A549 (cell line): Measurements from ENCODE around the gene NOS1. TPM values are rescaled to one million over a fixed set of nuclear protein-coding genes. Genes with fewer than 3 reads are reported as not detected.

ENCODE experiments used
- ATAC-seq, 2 experiments: fragments of 200-7000 bp in 1 of 2; fragments of >200 bp in 1 of 2; cut with Nextera tagmentation in 1 of 2; cut with Tn5 transposase in 1 of 2; 3 replicates each; pipeline versions ENCODE4 v1.8.0 to v1.9.1; 2018 to 2020; ENCODE audit warnings: mild to moderate bottlenecking in 1 of 2, moderate library complexity in 1 of 2
- CTCF ChIA-PET: fragments of 300-600 bp; sonication (Branson Sonifier 250); formaldehyde crosslinking; extraction: SDS; loops from one replicate; lab custom pipeline; 2021; ENCODE audit warnings: antibody characterized with exemption, inconsistent platforms; lab: Yijun Ruan, JAX
- POLR2A ChIA-PET: fragments of 350-600 bp; formaldehyde crosslinking; extraction: SDS; loops from one replicate; lab custom pipeline; 2021; ENCODE audit warnings: antibody characterized with exemption, inconsistent platforms; lab: Yijun Ruan, JAX
- DNase-seq, 2 experiments: peaks; one replicate each; pipeline versions ENCODE4 v3.0.0 to v3.0.0-alpha.2; 2011 to 2016; ENCODE audit warnings: low read depth in 1 of 2, low spot score in 1 of 2
- FAIRE-seq: peaks from 2 replicates; lab custom pipeline; 2011; peaks lifted over from hg19 to GRCh38; lab: Jason Lieb, UNC
- H3K27ac ChIP-seq, 2 experiments: fragments of >200 bp; sonication (Bioruptor Twin); formaldehyde crosslinking; 3 replicates each; pipeline ENCODE4 v1.5.1; 2016 to 2017
- H3K4me1 ChIP-seq: fragments of >200 bp; sonication (Bioruptor Twin); formaldehyde crosslinking; 3 replicates; pipeline ENCODE4 v1.6.1; 2016
- H3K4me2 ChIP-seq: fragments of >200 bp; sonication (Bioruptor Twin); formaldehyde crosslinking; 3 replicates; pipeline ENCODE4 v1.6.1; 2016
- H3K4me3 ChIP-seq: fragments of >200 bp; sonication (Bioruptor Twin); formaldehyde crosslinking; 3 replicates; pipeline ENCODE4 v1.5.1; 2016
- H3K9me3 ChIP-seq: fragments of >200 bp; sonication (Bioruptor Twin); formaldehyde crosslinking; 3 replicates; pipeline ENCODE4 v1.6.1; 2016
- ATOH8 ChIP-seq: fragments of 250-450 bp; sonication (Bioruptor Pico); IDR thresholded peaks from 2 replicates; pipeline ENCODE4 v1.5.0; 2020; ENCODE audit warnings: low read depth, mild to moderate bottlenecking, moderate library complexity
- CBX8 ChIP-seq: fragments of 200-600 bp; sonication (generic); IDR thresholded peaks from 2 replicates; pipeline ENCODE4 v1.6.1; 2016
- CHD4 ChIP-seq: fragments of 200-600 bp; sonication (generic); IDR thresholded peaks from 2 replicates; pipeline ENCODE4 v1.6.1; 2016; ENCODE audit warnings: antibody characterized with exemption, mild to moderate bottlenecking, borderline replicate concordance
- CTCF ChIP-seq: fragments of >200 bp; sonication (Bioruptor Twin); formaldehyde crosslinking; IDR thresholded peaks from 3 replicates; pipeline ENCODE4 v1.5.1; 2016
- E2F6 ChIP-seq: IDR thresholded peaks from 2 replicates; pipeline ENCODE4 v1.6.1; 2012; ENCODE audit warnings: low read depth, borderline replicate concordance
- EHF ChIP-seq: fragments of 250-450 bp; sonication (Bioruptor Pico); IDR thresholded peaks from 2 replicates; pipeline ENCODE4 v1.5.0; 2020; ENCODE audit warnings: mild to moderate bottlenecking
- ELK1 ChIP-seq: fragments of 150-350 bp; IDR thresholded peaks from 2 replicates; pipeline ENCODE4 v1.6.1; 2014; ENCODE audit warnings: low read depth, mild to moderate bottlenecking, low read length
- FOSB ChIP-seq: fragments of 250-450 bp; sonication (Bioruptor Pico); IDR thresholded peaks from 2 replicates; pipeline ENCODE4 v1.5.0; 2020; ENCODE audit warnings: mild to moderate bottlenecking, moderate library complexity
- FOSL2 ChIP-seq, 2 experiments: fragments of 450-650 bp in 1 of 2; fragments of >200 bp in 1 of 2; sonication (Bioruptor Twin) in 1 of 2; formaldehyde crosslinking; IDR thresholded peaks; 2 replicates each; pipeline versions ENCODE4 v1.5.0 to v1.6.1; 2016 to 2020; ENCODE audit warnings: mild to moderate bottlenecking in 1 of 2, moderate library complexity in 1 of 2
- FOXS1 ChIP-seq: fragments of 250-450 bp; sonication (Bioruptor Pico); IDR thresholded peaks from 2 replicates; pipeline ENCODE4 v1.5.0; 2020; ENCODE audit warnings: mild to moderate bottlenecking, moderate library complexity
- HMGXB4 ChIP-seq: fragments of 250-450 bp; sonication (Bioruptor Pico); IDR thresholded peaks from 2 replicates; pipeline ENCODE4 v1.5.0; 2021; ENCODE audit warnings: mild to moderate bottlenecking, moderate library complexity, borderline replicate concordance
- HOXB13 ChIP-seq: fragments of 250-450 bp; sonication (Bioruptor Pico); IDR thresholded peaks from 2 replicates; pipeline ENCODE4 v1.5.0; 2020; ENCODE audit warnings: low read depth, mild to moderate bottlenecking, moderate library complexity
- HOXB5 ChIP-seq: fragments of 250-450 bp; sonication (Bioruptor Pico); IDR thresholded peaks from 2 replicates; pipeline ENCODE4 v1.5.0; 2020; ENCODE audit warnings: mild to moderate bottlenecking, moderate library complexity
- NFE2L2 ChIP-seq: fragments of 150-350 bp; conservative IDR thresholded peaks from 2 replicates; pipeline ENCODE4 v1.6.1; 2014; ENCODE audit warnings: low read length
- NR3C1 ChIP-seq: fragments of >200 bp; sonication (Bioruptor Twin); formaldehyde crosslinking; IDR thresholded peaks from 3 replicates; pipeline ENCODE4 v1.6.1; 2017
- POLR2A ChIP-seq: IDR thresholded peaks from 2 replicates; pipeline ENCODE4 v1.6.1; 2012; ENCODE audit warnings: mild to moderate bottlenecking, low read length
- RAD21 ChIP-seq, 2 experiments: fragments of >200 bp in 1 of 2; sonication (Bioruptor Twin) in 1 of 2; formaldehyde crosslinking in 1 of 2; IDR thresholded peaks in 1 of 2; conservative IDR thresholded peaks in 1 of 2; 2 replicates in 1 of 2; 3 replicates in 1 of 2; pipeline ENCODE4 v1.6.1; 2012 to 2018; ENCODE audit warnings: inconsistent platforms in 1 of 2
- RCOR1 ChIP-seq: fragments of 150-350 bp; IDR thresholded peaks from 2 replicates; pipeline ENCODE4 v1.6.1; 2014; ENCODE audit warnings: antibody characterized with exemption, low read length, low read depth
- REST ChIP-seq: fragments of 200-600 bp; sonication (generic); IDR thresholded peaks from 2 replicates; pipeline ENCODE4 v1.6.1; 2016; ENCODE audit warnings: antibody characterized with exemption, mild to moderate bottlenecking, moderate library complexity
- RFX5 ChIP-seq: fragments of 450-650 bp; IDR thresholded peaks from 2 replicates; pipeline ENCODE4 v1.7.1; 2014; ENCODE audit warnings: antibody characterized with exemption, mild to moderate bottlenecking, moderate library complexity
- SMC3 ChIP-seq: fragments of >200 bp; sonication (Bioruptor Twin); formaldehyde crosslinking; IDR thresholded peaks from 3 replicates; pipeline ENCODE4 v1.6.1; 2018; ENCODE audit warnings: inconsistent platforms
- TFCP2L1 ChIP-seq: fragments of 250-450 bp; sonication (Bioruptor Pico); IDR thresholded peaks from 2 replicates; pipeline ENCODE4 v1.5.0; 2021; ENCODE audit warnings: mild to moderate bottlenecking
- ZFP36 ChIP-seq: fragments of 450-650 bp; IDR thresholded peaks from 2 replicates; pipeline ENCODE4 v1.6.1; 2014; ENCODE audit warnings: borderline replicate concordance; ENCODE audit not compliant: partially characterized antibody
- WGBS: methylation state at CpG from one replicate; pipeline ENCODE4 v1.1.6; 2017; ENCODE audit errors: missing lambda C conversion rate; 5-methylcytosine and 5-hydroxymethylcytosine counted together
- polyA minus RNA-seq: library from RNA; depleted of rRNA, polyadenylated mRNA; stranded (reverse); fragments of >200 nt; gene quantifications from 2 replicates; pipeline ENCODE4 v1.2.3, GENCODE V29; 2011; rRNA and poly(A)+ RNA removed
- polyA plus RNA-seq, 4 experiments: library from polyadenylated mRNA; depleted of rRNA in 3 of 4; stranded (reverse); fragments of >200 nt; fragmentation: RNase III in 1 of 4; extraction: RNeasy Plus Mini Kit Qiagen cat#74134 plus additional on column Dnase treatment in 1 of 4; gene quantifications; 2 replicates in 3 of 4; 3 replicates in 1 of 4; pipeline ENCODE4 v1.2.3, GENCODE V29; 2011 to 2017

NOS1 gene
- polyA plus RNA-seq (2011; rRNA removed), result 0.39 and 0.62 TPM in 2 replicates
- polyA plus RNA-seq (2012; cell fraction: cytosol; rRNA removed), result 0.11 and 0.19 TPM in 2 replicates
- 0.20 and 0.42 TPM in 2 replicates for polyA plus RNA-seq (2012; cell fraction: nucleus; rRNA removed)
- polyA plus RNA-seq (2017; fragmentation: RNase III; extraction: RNeasy Plus Mini Kit Qiagen cat#74134 plus additional on column Dnase treatment), result 0.10 to 0.16 TPM (median 0.12 TPM) in 3 replicates
- polyA minus RNA-seq, result 1.6 and 2.3 TPM in 2 replicates

GRCh38 chr12:117361347-117361751, at the start of gene NOS1:
Gene NOS1 (minus strand): TSS chr12:117361626. CDS start chr12:117331069, 30,557 bp downstream.
- H3K4me3 ChIP-seq, result peak within 1 kb of the TSS; percentile 66
- TF ChIP-seq CHD4, result no peak
- no peak for TF ChIP-seq NR3C1
- TF ChIP-seq CBX8, result no peak
- TF ChIP-seq HOXB13 (CRISPR knock-in tag), result no peak
- no peak for TF ChIP-seq POLR2A
- no peak for TF ChIP-seq E2F6
- no peak for TF ChIP-seq RCOR1
- TF ChIP-seq TFCP2L1 (CRISPR knock-in tag), result no peak
- TF ChIP-seq CTCF, result no peak
- TF ChIP-seq FOSL2 (IDR thresholded peaks at IDR 0.05), result no peak
- TF ChIP-seq FOSL2 (CRISPR knock-in tag; IDR thresholded peaks at IDR 0.05), result no peak
- no peak for TF ChIP-seq SMC3
- TF ChIP-seq FOXS1 (CRISPR knock-in tag), result no peak
- H3K4me2 ChIP-seq, result peak within 1 kb of the TSS; percentile 96
- 71% methylated on average over 29 of the region's 33 CpGs for WGBS
- FAIRE-seq (no peak), DNase-seq (no peak), ATAC-seq (no peak)
- POLR2A ChIA-PET, result no interaction called here
- H3K9me3 ChIP-seq, result no peaks in the 10 kb centered on the region
- CTCF ChIA-PET, result interaction anchor here (0.6 to 3.3 kb wide), 7 partner anchors 125 to 512 kb away, joined by 3 to 22 read pairs (median 4); no protein-coding TSS in a partner anchor
- H3K4me1 ChIP-seq, result no peaks in the 10 kb centered on the region; the same call in 2 of the 3 replicates
- peak within 1 kb of the TSS; percentile 65 to 69 for H3K27ac ChIP-seq

- ChIA-PET CTCF (interaction anchor here (3.0 kb wide), 1 partner anchor 42 kb away, joined by 11 read pairs; no protein-coding TSS in a partner anchor), POLR2A (no interaction called here)
- no peak for FAIRE-seq
- ATAC-seq, result no peak
- no peaks in the 10 kb centered on the region for H3K9me3 ChIP-seq
- DNase-seq, result no peak
- TF ChIP-seq NR3C1 (no peak), RFX5 (no peak), HOXB5 (CRISPR knock-in tag) (no peak), NFE2L2 (no peak), RCOR1 (no peak), REST (no peak), ATOH8 (CRISPR knock-in tag) (no peak), FOSB (CRISPR knock-in tag) (no peak), SMC3 (no peak), HMGXB4 (no peak), ELK1 (no peak), EHF (CRISPR knock-in tag) (no peak), RAD21 (conservative IDR thresholded peaks at IDR 0.05 in 1 of 2, IDR thresholded peaks at IDR 0.05 in 1 of 2) (no peak), ZFP36 (no peak), TFCP2L1 (CRISPR knock-in tag) (no peak)
- no peak overlapping the region for H3K4me2 ChIP-seq
- H3K4me3 ChIP-seq, result no peak overlapping the region
- no peak overlapping the region for H3K27ac ChIP-seq
- H3K4me1 ChIP-seq, result peaks cover 7% of the 10 kb centered on the region; the same call in 1 of the 3 replicates
These were observed 47.9 kb upstream of the NOS1 start for GRCh38 chr12:117409286-117409685.
